GM21723 (cell line): ENCODE data around the gene CNTNAP2.
"Not testable (repeated sequence)": the region's sequence is repeated elsewhere in the genome, so short reads cannot be mapped to it uniquely, and the experiment has no call there.

Experiments
- ATAC-seq: cut with Tn5 transposase; IDR thresholded peaks from one replicate; pipeline ENCODE4 v1.9.1; 2021; ENCODE audit warnings: mild to moderate bottlenecking, moderate library complexity; ENCODE audit not compliant: unreplicated experiment

Gene CNTNAP2

GRCh38 chr7:148395352-148395811 lies 2278.8 kb downstream of the CNTNAP2 start:
- ATAC-seq: no peak

- no peak for ATAC-seq
These were observed 2279.6 kb downstream of the CNTNAP2 start for GRCh38 chr7:148395990-148396716.

- ATAC-seq: no peak
These were observed 2280.5 kb downstream of the CNTNAP2 start for GRCh38 chr7:148397056-148397455.

- no peak for ATAC-seq
These were observed 2280.9 kb downstream of the CNTNAP2 start for GRCh38 chr7:148397551-148397950.

GRCh38 chr7:148397985-148398384 lies 2281.4 kb downstream of the CNTNAP2 start:
- ATAC-seq: no peak

GRCh38 chr7:148398844-148399365 lies 2282.3 kb downstream of the CNTNAP2 start:
- ATAC-seq: peak; percentile 89

GRCh38 chr7:148400101-148400500 lies 2283.5 kb downstream of the CNTNAP2 start:
- ATAC-seq: no peak

GRCh38 chr7:148402159-148402558 lies 2285.6 kb downstream of the CNTNAP2 start:
- ATAC-seq: no peak

- ATAC-seq: no peak
These were observed 2286.9 kb downstream of the CNTNAP2 start for GRCh38 chr7:148403466-148403993.

GRCh38 chr7:148408307-148408706 lies 2291.7 kb downstream of the CNTNAP2 start:
- ATAC-seq: no peak

- ATAC-seq: no peak
These were observed 2294.3 kb downstream of the CNTNAP2 start for GRCh38 chr7:148410905-148411304.

- no peak for ATAC-seq
These were observed 2296.1 kb downstream of the CNTNAP2 start for GRCh38 chr7:148412691-148413090.

GRCh38 chr7:148419856-148420832 lies 2303.5 kb downstream of the CNTNAP2 start:
- ATAC-seq: no peak

- ATAC-seq: no peak
These were observed 2305.4 kb downstream of the CNTNAP2 start for GRCh38 chr7:148422030-148422429.

- not testable (repeated sequence) for ATAC-seq
These were observed 2309.8 kb downstream of the CNTNAP2 start for GRCh38 chr7:148426393-148426792.

GRCh38 chr7:148430690-148431089 lies 2314.1 kb downstream of the CNTNAP2 start:
- not testable (repeated sequence) for ATAC-seq

- no peak for ATAC-seq
These were observed 2317.1 kb downstream of the CNTNAP2 start for GRCh38 chr7:148433521-148434180.

- ATAC-seq: no peak
These were observed 2317.7 kb downstream of the CNTNAP2 start for GRCh38 chr7:148434181-148434757.

- ATAC-seq: no peak
These were observed 2318.3 kb downstream of the CNTNAP2 start for GRCh38 chr7:148434887-148435286.

- ATAC-seq: no peak
These were observed 2319.1 kb downstream of the CNTNAP2 start for GRCh38 chr7:148435715-148436114.
